H9 (cell line): Measurements from ENCODE around the gene TRHDE. TPM values are rescaled to one million over a fixed set of nuclear protein-coding genes. Genes with fewer than 3 reads are reported as not detected.

Experiments
- DNase-seq: peaks from one replicate; pipeline ENCODE4 v3.0.0-alpha.2; 2017
- H2AFZ ChIP-seq: one replicate; pipeline ENCODE4 v1.6.1; 2013; ENCODE audit warnings: mild to moderate bottlenecking, low read length, control low read depth, moderate library complexity
- H2AK5ac ChIP-seq: 2 replicates; pipeline ENCODE4 v1.6.1; 2013; ENCODE audit warnings: low read length, control low read depth, mixed read lengths; ENCODE audit not compliant: insufficient read length
- H2BK120ac ChIP-seq: one replicate; pipeline ENCODE4 v1.6.1; 2013; ENCODE audit warnings: low read depth, mild to moderate bottlenecking, low read length, control low read depth, inconsistent platforms; ENCODE audit not compliant: poor library complexity, severe bottlenecking
- H2BK12ac ChIP-seq: 2 replicates; pipeline ENCODE4 v1.6.1; 2013; ENCODE audit warnings: low read length, control low read depth, mixed read lengths, low read depth; ENCODE audit not compliant: insufficient read length
- H2BK15ac ChIP-seq: 2 replicates; pipeline ENCODE4 v1.6.1; 2013; ENCODE audit warnings: low read depth, low read length, control low read depth
- H2BK20ac ChIP-seq: one replicate; pipeline ENCODE4 v1.6.1; 2013; ENCODE audit warnings: low read depth, mild to moderate bottlenecking, low read length, control low read depth, inconsistent platforms; ENCODE audit not compliant: poor library complexity, severe bottlenecking
- H2BK5ac ChIP-seq: 2 replicates; pipeline ENCODE4 v1.6.1; 2013; ENCODE audit warnings: low read length, control low read depth, mixed read lengths; ENCODE audit not compliant: insufficient read length
- H3K14ac ChIP-seq: 2 replicates; pipeline ENCODE4 v1.6.1; 2013; ENCODE audit warnings: low read length, control low read depth; ENCODE audit not compliant: insufficient read depth
- H3K18ac ChIP-seq: 2 replicates; pipeline ENCODE4 v1.6.1; 2013; ENCODE audit warnings: low read depth, mild to moderate bottlenecking, mixed read lengths, low read length, control low read depth; ENCODE audit not compliant: insufficient read length
- H3K23ac ChIP-seq: 2 replicates; pipeline ENCODE4 v1.6.1; 2013; ENCODE audit warnings: low read length, control low read depth, mixed read lengths, low read depth; ENCODE audit not compliant: insufficient read length
- H3K23me2 ChIP-seq: 2 replicates; pipeline ENCODE4 v1.6.1; 2013; ENCODE audit warnings: low read depth, mild to moderate bottlenecking, mixed read lengths, low read length, control low read depth; ENCODE audit not compliant: insufficient read length, poor library complexity, severe bottlenecking
- H3K27ac ChIP-seq: 2 replicates; pipeline ENCODE4 v1.5.1; 2013; ENCODE audit warnings: low read length, control low read depth, mixed read lengths, low read depth; ENCODE audit not compliant: insufficient read length
- H3K27me3 ChIP-seq: 2 replicates; pipeline ENCODE4 v1.6.1; 2013; ENCODE audit warnings: low read length, control low read depth, inconsistent platforms; ENCODE audit not compliant: insufficient read depth
- H3K4ac ChIP-seq: 2 replicates; pipeline ENCODE4 v1.6.1; 2013; ENCODE audit warnings: low read depth, mild to moderate bottlenecking, control low read depth, inconsistent platforms, low read length, moderate library complexity
- H3K4me1 ChIP-seq: 2 replicates; pipeline ENCODE4 v1.6.1; 2013; ENCODE audit warnings: low read length, control low read depth, inconsistent platforms; ENCODE audit not compliant: insufficient read depth
- H3K4me2 ChIP-seq: 2 replicates; pipeline ENCODE4 v1.6.1; 2013; ENCODE audit warnings: low read length, control low read depth, mixed read lengths; ENCODE audit not compliant: insufficient read length, insufficient read depth
- H3K56ac ChIP-seq: 2 replicates; pipeline ENCODE4 v1.6.1; 2013; ENCODE audit warnings: low read depth, mild to moderate bottlenecking, mixed read lengths, low read length, control low read depth; ENCODE audit not compliant: insufficient read length
- H3K79me1 ChIP-seq: 2 replicates; pipeline ENCODE4 v1.6.1; 2013; ENCODE audit warnings: low read depth, mild to moderate bottlenecking, moderate library complexity, low read length, control low read depth, inconsistent platforms; ENCODE audit not compliant: insufficient read depth, poor library complexity, severe bottlenecking
- H3K79me2 ChIP-seq: 2 replicates; pipeline ENCODE4 v1.6.1; 2013; ENCODE audit warnings: low read length, control low read depth, inconsistent platforms; ENCODE audit not compliant: insufficient read depth
- H3K9ac ChIP-seq: 2 replicates; pipeline ENCODE4 v1.6.1; 2013; ENCODE audit warnings: low read length, control low read depth, mixed read lengths; ENCODE audit not compliant: insufficient read length; ENCODE audit errors: extremely low read depth
- H3K9me3 ChIP-seq: one replicate; pipeline ENCODE4 v1.6.1; 2013; ENCODE audit warnings: low read depth, low read length, inconsistent platforms; ENCODE audit not compliant: control insufficient read depth
- H3T11ph ChIP-seq: one replicate; pipeline ENCODE4 v1.6.1; 2013; ENCODE audit warnings: mild to moderate bottlenecking, low read length, control low read depth, inconsistent platforms
- H4K20me1 ChIP-seq: one replicate; pipeline ENCODE4 v1.6.1; 2013; ENCODE audit not compliant: control insufficient read depth, insufficient read length, insufficient read depth
- H4K5ac ChIP-seq: 2 replicates; pipeline ENCODE4 v1.6.1; 2013; ENCODE audit warnings: low read depth, mild to moderate bottlenecking, mixed read lengths, low read length, control low read depth; ENCODE audit not compliant: insufficient read length
- H4K8ac ChIP-seq: replicated peaks from 2 replicates; pipeline ENCODE4 v1.6.1; 2013; ENCODE audit warnings: low read length, control low read depth, mixed read lengths, low read depth; ENCODE audit not compliant: insufficient read length
- H4K91ac ChIP-seq: 2 replicates; pipeline ENCODE4 v1.6.1; 2013; ENCODE audit warnings: low read depth, mild to moderate bottlenecking, moderate library complexity, mixed read lengths, low read length, control low read depth; ENCODE audit not compliant: insufficient read length
- H3K27ac Mint-ChIP-seq, 3 experiments: 2 replicates in 2 of 3; 3 replicates in 1 of 3; pipeline ENCODE4 v1.8.0; 2020 to 2021; ENCODE audit warnings: mixed read lengths in 3 of 3, mild to moderate bottlenecking in 1 of 3, moderate library complexity in 1 of 3
- H3K27me3 Mint-ChIP-seq: 2 replicates; pipeline ENCODE4 v1.8.0; 2021; ENCODE audit warnings: low read depth, mild to moderate bottlenecking, moderate library complexity, mixed read lengths
- H3K36me3 Mint-ChIP-seq, 3 experiments: 2 replicates in 2 of 3; 3 replicates in 1 of 3; pipeline ENCODE4 v1.8.0; 2020 to 2021; ENCODE audit warnings: low read depth in 3 of 3, mixed read lengths in 3 of 3; ENCODE audit not compliant: insufficient read depth in 1 of 3
- H3K4me1 Mint-ChIP-seq, 2 experiments: 2 replicates each; pipeline ENCODE4 v1.8.0; 2020; ENCODE audit warnings: mixed read lengths in 2 of 2
- H3K4me3 Mint-ChIP-seq, 2 experiments: 2 replicates in 1 of 2; 3 replicates in 1 of 2; pipeline ENCODE4 v1.8.0; 2020 to 2021; ENCODE audit warnings: mild to moderate bottlenecking in 2 of 2, mixed read lengths in 2 of 2, moderate library complexity in 1 of 2
- H3K9me3 Mint-ChIP-seq, 2 experiments: 2 replicates in 1 of 2; 3 replicates in 1 of 2; pipeline ENCODE4 v1.8.0; 2020; ENCODE audit warnings: mild to moderate bottlenecking in 2 of 2, mixed read lengths in 2 of 2, moderate library complexity in 1 of 2
- CTCF ChIP-seq: fragments of 200-600 bp; sonication (generic); conservative IDR thresholded peaks from 3 replicates; pipeline ENCODE4 v1.8.0; 2021; ENCODE audit warnings: antibody characterized with exemption, mild to moderate bottlenecking
- WGBS: extraction: QIAGEN DNeasy Blood & Tissue Kit; methylation state at CpG from one replicate; pipeline ENCODE4 v1.1.7; 2013; ENCODE audit warnings: missing lambda C conversion rate, low lambda C conversion rate, mixed read lengths; ENCODE audit not compliant: insufficient read length; ENCODE audit errors: extremely low coverage; 5-methylcytosine and 5-hydroxymethylcytosine counted together
- total RNA-seq: library from RNA; stranded (reverse); gene quantifications from 2 replicates; pipeline ENCODE4 v1.2.1, GENCODE V29; 2021

Gene TRHDE
- total RNA-seq, 1 experiment from 2014 or later: 1.0 TPM

GRCh38 chr12:72535212-72535990 lies 263.2 kb downstream of the TRHDE start:
- no CpG with 5 or more reads among the region's 1 CpG for WGBS
- Histone ChIP-seq H2AFZ (no peak overlapping the region), H3K23me2 (no peaks in the 10 kb centered on the region), H4K8ac (no peak overlapping the region), H2AK5ac (no peak overlapping the region), H3K4me2 (no peak overlapping the region), H4K5ac (no peak overlapping the region), H4K20me1 (no peaks in the 10 kb centered on the region), H3K27me3 (no peaks in the 10 kb centered on the region), H4K91ac (no peak overlapping the region), H2BK20ac (no peak overlapping the region), H3K56ac (no peak overlapping the region), H3K79me2 (no peaks in the 10 kb centered on the region), H2BK12ac (no peak overlapping the region), H3K23ac (no peak overlapping the region), H3K27ac (no peak overlapping the region), H3K79me1 (no peaks in the 10 kb centered on the region), H2BK5ac (no peak overlapping the region), H3K4ac (no peak overlapping the region), H2BK15ac (no peak overlapping the region), H2BK120ac (no peak overlapping the region), H3T11ph (no peak overlapping the region), H3K18ac (no peak overlapping the region), H3K9me3 (no peaks in the 10 kb centered on the region), H3K9ac (no peak overlapping the region), H3K14ac (no peak overlapping the region), H3K4me1 (no peaks in the 10 kb centered on the region; the same call in 1 of the 2 replicates)
- no peak for TF ChIP-seq CTCF
- no peak overlapping the region for H3K4me3 Mint-ChIP-seq
- DNase-seq: no peak
- peaks cover 18 to 26% of the 10 kb centered on the region in 2 experiments for H3K4me1 Mint-ChIP-seq
- H3K9me3 Mint-ChIP-seq: no peaks in the 10 kb centered on the region
- no peaks in the 10 kb centered on the region for H3K27me3 Mint-ChIP-seq
- H3K27ac Mint-ChIP-seq: no peak overlapping the region
- H3K36me3 Mint-ChIP-seq: no peaks in the 10 kb centered on the region
